Measurements from ENCODE around the gene LSM14A.
"Not testable (repeated sequence)": the region's sequence is repeated elsewhere in the genome, so short reads cannot be mapped to it uniquely, and the experiment has no call there.

The LSM14A gene

GRCh38 chr19:34226036-34226435 is 53.7 kb downstream of the LSM14A start:
- no peak for DNase-seq (ENCODE audit: low read depth in 2 of 3, low spot score in 2 of 3)

DNA sequence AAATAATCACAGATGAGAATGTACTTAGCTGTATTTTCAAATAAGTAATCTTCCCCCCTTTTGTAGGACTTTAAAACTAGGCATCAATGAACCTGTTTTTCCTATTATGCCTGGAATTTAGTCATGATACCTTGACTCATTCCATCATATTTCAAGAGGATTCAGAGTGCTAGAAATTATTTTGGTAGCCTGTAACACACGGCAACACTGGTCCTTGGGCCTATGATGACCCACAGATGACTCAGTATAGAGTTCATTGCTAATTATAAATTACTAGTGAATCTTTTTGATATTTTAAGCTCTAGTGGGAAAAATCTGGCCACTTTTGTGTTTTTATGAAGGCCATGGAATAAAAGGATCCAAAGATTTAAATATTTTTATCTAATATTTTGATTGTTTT is 56.0 kb downstream of the LSM14A start:
- DNase-seq (ENCODE audit: low read depth in 2 of 3, low spot score in 2 of 3), result no peak

DNA sequence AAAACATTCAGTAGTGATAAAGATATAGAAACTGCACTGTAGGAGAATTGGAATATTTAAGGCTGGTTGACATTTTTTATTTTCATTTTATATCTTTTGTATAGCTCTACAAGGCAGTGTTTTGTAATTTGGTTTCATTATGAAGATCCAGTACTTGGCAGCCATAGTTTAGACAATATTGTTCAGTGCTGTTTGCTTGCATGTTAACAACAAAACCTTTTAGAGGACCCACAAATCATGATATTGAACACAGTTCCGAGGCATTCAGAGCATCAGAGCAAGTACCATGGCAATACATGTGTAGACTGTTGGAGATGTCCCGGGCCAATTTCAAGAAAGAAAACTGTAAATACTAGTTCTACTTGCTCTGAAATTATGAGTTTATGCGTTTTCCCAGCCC is 56.5 kb downstream of the LSM14A start:
- DNase-seq (ENCODE audit: low read depth in 2 of 3, low spot score in 2 of 3), result no peak

DNA sequence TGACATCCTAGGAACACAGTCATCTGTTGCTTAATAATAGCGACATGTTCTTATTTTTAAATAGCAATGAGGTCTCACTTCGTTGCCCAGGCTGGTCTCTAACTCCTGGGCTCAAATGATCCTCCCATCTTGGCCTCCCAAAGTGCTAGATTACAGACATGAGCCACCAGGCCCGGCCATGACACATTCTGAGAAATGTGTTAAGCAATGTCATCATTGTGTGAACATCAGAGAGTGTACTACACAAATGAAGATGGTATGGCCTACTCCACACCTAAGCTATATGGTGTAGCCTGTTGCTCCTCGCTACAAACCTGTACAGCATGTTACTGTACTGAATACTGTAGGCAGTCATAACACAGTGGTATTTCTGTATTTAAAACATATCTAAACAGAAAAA is 57.4 kb downstream of the LSM14A start:
- DNase-seq (ENCODE audit: low read depth in 2 of 3, low spot score in 2 of 3), result no peak

GRCh38 chr19:34230820-34231219 is 58.5 kb downstream of the LSM14A start:
- no peak for DNase-seq (ENCODE audit: low read depth in 2 of 3, low spot score in 2 of 3)

- DNase-seq (ENCODE audit: low read depth in 2 of 3, low spot score in 2 of 3), result no peak
Observed at GRCh38 chr19:34231439-34231838, 59.1 kb downstream of the LSM14A start.

DNA sequence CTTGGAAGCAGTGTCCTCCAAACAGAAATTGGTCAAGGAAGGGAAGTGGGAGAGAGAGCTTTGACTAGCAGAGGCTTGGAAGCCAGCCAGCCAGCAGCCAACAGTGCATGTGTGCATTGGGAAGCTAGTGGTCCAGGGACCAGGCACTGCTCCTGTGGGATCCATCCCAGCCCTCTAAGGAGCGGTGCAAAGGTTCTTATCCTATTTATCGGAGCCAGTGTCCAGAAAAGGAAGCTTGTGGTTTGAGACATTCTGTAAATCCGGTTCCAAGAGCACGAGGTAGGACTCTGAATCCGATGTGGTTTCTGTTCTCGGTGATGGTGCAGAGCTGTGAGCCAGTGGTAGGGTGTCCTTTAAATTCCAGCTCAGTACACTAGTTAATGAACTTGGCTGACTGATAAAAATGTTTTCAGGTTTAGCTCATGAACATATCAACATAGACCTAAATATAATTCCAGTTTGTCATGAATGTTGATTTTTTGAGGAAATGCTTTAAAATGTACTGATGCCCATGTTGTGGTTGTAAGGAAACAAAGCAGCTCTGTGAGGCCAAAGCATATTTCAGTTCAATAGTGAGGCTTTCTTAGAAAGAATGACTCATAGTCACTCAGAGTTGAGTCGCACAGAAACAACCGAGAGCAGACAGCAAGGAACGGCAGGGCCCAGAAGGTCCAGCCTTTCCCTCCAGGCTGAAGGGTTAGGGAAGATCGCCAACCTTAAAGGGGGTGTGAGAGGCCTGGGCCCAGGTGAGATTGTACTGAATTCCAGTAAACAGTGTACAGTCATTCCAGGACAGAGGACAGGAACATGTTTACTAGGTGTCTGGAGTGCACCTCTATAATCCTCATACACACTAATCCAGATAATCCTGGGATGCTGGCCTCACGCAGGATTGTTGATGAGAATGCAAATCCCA is 60.5 kb downstream of the LSM14A start:
- no peak for DNase-seq (ENCODE audit: low read depth in 2 of 3, low spot score in 2 of 3)

DNA sequence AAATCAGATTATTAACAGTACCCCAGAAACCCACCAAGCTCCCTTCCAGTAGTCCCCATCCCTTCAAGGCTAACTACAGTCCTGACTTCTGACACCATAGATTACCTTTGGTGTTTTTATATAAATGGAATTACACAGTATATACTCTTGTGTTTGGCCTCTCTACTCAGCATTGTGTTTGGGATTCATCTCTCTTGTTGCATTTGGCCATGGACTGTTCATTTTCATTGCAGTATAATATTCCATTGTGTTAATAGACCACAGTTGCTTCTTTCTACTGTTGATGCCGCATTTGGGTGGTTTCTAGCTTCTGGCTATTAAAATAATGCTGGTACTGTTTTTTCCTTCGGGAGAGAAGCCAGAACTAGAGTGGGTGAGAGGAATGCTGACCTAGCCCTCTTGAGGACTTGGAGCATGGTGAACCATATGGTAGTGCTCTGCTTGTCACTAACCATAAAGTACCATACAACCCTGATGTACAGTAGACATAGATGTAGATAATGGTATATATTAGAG is 63.2 kb downstream of the LSM14A start:
- no peak for DNase-seq (ENCODE audit: low read depth in 2 of 3, low spot score in 2 of 3)

DNA sequence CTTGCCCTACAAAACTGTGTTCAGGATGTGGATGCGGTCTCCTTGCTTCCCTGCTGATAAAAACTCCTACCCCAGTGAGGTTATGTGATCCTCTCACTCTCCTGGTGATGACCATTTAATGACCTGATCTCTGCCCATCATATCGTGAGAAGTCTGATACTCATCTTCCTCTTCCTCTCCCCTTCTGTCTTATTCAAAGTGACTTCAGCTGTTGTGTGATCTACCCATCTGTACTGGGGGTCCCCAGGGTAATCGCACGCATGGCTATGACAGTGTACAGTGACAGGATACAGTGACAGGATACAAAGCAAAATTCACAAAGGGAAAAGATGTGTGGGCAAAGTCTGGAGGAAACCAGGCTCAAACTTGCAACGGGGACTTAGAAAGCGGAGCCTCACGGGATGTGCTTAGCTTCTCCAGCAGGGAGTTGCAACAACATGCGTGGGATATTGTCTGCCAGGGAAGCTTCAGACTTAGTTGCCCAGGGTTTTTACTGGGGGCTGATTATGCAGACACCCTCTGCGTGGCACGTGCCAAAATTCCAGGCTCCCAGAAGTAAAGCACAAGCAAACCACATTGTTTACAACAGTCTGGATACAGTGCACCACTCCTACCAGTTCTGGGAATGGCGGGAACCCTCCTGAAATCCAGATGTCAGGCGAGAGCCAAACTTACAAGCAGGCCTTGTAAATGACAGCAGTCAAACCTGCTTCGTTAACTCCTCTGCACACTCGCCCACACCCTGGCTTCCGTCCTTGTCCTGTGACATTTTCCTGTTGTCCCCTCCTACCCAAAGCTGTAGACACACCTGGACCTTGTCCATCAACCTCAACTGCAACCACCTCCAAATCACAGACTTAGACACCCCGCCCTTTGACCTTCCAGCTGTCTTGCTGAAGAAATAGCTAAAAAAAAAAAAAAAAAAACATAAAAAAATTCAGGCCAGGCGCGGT is 64.0 kb downstream of the LSM14A start:
- DNase-seq (ENCODE audit: low read depth in 2 of 3, low spot score in 2 of 3), result no peak

DNA sequence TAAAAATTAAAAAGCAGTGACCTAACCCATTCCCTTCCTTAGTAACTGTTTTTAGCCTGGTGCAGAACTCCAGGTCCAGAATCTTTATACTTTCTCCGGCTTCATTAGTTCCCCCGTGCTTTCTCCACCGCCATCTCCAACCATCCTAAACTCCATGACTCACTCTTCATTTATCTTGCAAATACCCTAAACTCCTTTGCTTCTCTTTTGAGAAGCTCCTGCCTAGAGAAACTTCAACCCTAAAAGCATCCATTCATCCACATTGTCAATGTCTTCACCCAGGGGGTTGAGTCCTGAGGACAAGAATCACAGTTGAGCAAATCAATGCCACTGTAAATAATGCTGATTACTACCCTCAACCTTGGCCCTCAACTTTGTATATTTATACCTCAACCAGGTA is 65.0 kb downstream of the LSM14A start:
- no peak for DNase-seq (ENCODE audit: low read depth in 2 of 3, low spot score in 2 of 3)

GRCh38 chr19:34237939-34238338 is 65.6 kb downstream of the LSM14A start:
- no peak for DNase-seq (ENCODE audit: low read depth in 2 of 3, low spot score in 2 of 3)

DNA sequence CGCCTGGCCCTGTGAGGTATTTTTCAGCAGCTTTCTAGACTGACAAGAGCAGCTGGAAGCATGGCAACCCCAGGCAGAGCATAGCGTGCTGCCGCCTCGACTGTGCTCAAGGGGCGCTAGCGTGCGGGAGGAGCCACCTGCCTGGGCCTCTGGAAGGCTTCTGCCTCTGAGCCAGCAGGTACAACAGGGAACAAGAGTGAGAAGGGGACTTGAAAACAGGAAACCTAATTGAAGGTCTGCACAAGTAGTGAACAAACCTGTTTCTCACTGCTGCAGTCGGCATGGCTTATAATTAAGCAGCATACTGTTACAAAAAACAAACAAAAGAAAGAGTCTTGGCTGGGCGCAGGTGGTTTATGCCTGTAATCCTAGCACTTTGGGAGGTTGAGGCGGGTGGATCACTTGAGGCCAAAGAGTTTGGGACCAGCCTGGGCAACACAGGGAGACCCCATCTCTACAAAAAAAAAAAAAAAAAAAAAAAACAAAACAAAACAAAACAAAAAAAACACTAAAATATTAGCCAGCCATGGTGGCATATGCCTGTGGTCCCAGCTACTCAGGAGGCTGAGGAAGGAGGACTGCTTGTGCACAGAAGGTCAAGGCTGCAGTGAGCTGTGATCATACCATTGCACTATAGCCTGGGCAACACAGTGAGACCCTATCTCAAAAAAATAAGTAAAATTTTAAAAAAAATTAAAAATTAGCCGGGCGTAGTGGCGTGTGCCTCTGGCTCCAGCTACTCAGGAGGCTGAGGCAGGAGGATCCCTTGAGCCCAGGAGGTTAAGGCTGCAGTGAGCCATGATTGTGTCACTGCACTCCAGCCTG is 69.4 kb downstream of the LSM14A start:
- DNase-seq (ENCODE audit: low read depth in 2 of 3, low spot score in 2 of 3), result no peak

- not testable (repeated sequence) for DNase-seq (ENCODE audit: low read depth in 2 of 3, low spot score in 2 of 3)
Observed at GRCh38 chr19:34243138-34243875, 71.0 kb downstream of the LSM14A start.

DNA sequence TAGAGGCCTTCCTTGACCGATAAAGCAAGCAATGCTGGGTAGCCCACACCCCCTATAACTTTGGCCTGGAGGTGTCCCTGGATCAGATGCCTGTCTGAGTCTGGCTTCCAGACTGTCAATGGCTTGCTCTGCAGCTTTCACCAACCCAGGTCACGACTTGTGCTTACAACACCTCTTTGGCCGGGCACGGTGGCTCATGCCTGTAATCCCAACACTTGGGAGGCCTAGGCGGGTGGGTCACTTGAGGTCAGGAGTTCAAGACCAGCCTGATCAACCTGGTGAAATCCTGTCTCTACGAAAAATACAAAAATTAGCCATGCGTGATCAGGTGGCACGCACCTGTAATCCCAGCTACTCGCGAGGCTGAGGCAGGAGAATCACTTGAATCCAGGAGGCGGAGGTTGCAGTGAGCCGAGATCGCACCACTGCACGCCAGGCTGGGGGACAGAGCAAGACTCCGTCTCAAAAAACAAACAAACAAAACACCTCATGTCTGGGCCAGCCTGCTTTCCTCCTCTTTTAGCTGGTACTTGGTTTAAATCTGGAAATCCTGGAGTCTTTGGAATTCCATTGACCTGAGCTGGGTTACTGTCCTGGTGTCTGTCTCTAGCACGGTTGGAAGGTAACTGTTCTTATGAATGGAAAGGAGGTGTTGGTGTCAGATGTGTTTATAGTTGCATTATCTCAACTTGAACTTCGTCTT is 71.7 kb downstream of the LSM14A start:
- no peak for DNase-seq (ENCODE audit: low read depth in 2 of 3, low spot score in 2 of 3)

- DNase-seq (ENCODE audit: low read depth in 2 of 3, low spot score in 2 of 3), result no peak
Observed at GRCh38 chr19:34244611-34245299, 72.5 kb downstream of the LSM14A start.

- DNase-seq (ENCODE audit: low read depth in 2 of 3, low spot score in 2 of 3), result no peak
Observed at GRCh38 chr19:34246340-34246739, 74.0 kb downstream of the LSM14A start.

DNA sequence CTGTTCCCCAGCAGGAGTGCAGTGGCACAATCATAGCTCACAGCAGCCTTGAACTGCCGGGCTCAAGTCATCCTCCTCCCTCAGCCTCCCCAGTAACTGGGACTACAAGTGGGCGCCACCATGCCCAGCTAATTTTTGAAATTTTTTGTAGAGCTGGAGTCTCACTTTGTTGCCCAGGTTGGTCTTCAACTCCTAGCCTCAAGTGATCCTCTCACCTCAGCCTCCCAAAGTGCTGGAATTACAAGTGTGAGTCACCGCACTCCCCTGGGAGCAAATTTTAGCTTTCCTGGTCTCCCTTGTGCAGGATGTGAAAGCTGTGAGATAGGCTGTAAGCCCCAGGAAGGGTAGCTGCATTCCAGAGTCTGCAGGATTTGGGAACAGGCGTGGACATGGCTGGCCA is 76.6 kb downstream of the LSM14A start:
- DNase-seq (ENCODE audit: low read depth in 2 of 3, low spot score in 2 of 3), result no peak

DNA sequence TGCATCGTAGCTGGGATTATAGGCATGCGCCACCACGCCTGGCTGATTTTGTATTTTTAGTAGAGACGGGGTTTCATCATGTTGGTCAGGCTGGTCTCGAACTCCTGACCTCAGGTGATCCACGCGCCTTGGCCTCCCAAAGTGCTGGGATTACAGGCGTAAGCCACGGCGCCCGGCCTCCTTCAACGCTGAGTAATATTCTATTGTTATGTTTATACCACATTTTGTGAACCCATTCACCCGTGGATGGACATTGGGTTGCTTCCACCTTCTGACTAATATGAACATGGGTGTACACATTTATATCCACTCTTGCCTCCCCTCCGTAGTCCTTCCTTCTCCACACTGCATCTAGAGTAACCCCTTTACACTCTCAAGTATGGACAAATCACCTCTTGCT is 80.9 kb downstream of the LSM14A start:
- DNase-seq (ENCODE audit: low read depth in 2 of 3, low spot score in 2 of 3), result not testable (repeated sequence)

GRCh38 chr19:34253681-34254045 is 81.4 kb downstream of the LSM14A start:
- DNase-seq (ENCODE audit: low read depth in 2 of 3, low spot score in 2 of 3), result not testable (repeated sequence)
